AG04450 (cell line): Measurements from ENCODE around the gene LHB. TPM values are rescaled to one million over a fixed set of nuclear protein-coding genes. Genes with fewer than 3 reads are reported as not detected.
A peak's percentile ranks its signal among the peaks of the same experiment; 100 is the strongest.

Experiments used
- CTCF ChIA-PET: fragments of 300-600, 350-600 bp; formaldehyde crosslinking; extraction: SDS; loops from one replicate; lab custom pipeline; 2022; ENCODE audit warnings: antibody characterized with exemption, inconsistent platforms; lab: Charles Lee
- POLR2A ChIA-PET: fragments of 350-600 bp; formaldehyde crosslinking; extraction: SDS; loops from one replicate; lab custom pipeline; 2021; ENCODE audit warnings: antibody characterized with exemption, inconsistent platforms; lab: Yijun Ruan, JAX
- DNase-seq: peaks from one replicate; pipeline ENCODE4 v3.0.0-alpha.2; 2011; ENCODE audit warnings: low read depth, low spot score
- H3K27ac ChIP-seq: one replicate; pipeline ENCODE4 v1.5.1; 2012; ENCODE audit warnings: low read depth, low read length, control low read depth
- H3K27me3 ChIP-seq: one replicate; pipeline ENCODE4 v1.6.0; 2012; ENCODE audit warnings: low read length; ENCODE audit not compliant: control insufficient read depth, insufficient read depth
- H3K4me3 ChIP-seq: 2 replicates; pipeline ENCODE4 v1.5.1; 2011; ENCODE audit warnings: mild to moderate bottlenecking, low read depth, low read length, control low read depth
- H3K9me3 ChIP-seq: 2 replicates; pipeline ENCODE4 v1.5.1; 2012; ENCODE audit warnings: low read length; ENCODE audit not compliant: control insufficient read depth, insufficient read depth
- CTCF ChIP-seq: IDR thresholded peaks from 2 replicates; pipeline ENCODE4 v1.5.1; 2011; ENCODE audit warnings: low read depth, low read length, control low read depth, inconsistent platforms
- polyA minus RNA-seq: library from RNA; depleted of rRNA, polyadenylated mRNA; stranded (reverse); fragments of >200 nt; gene quantifications from 2 replicates; pipeline ENCODE4 v1.2.3, GENCODE V29; 2011; rRNA and poly(A)+ RNA removed
- polyA plus RNA-seq: library from polyadenylated mRNA; depleted of rRNA; stranded (reverse); fragments of >200 nt; gene quantifications from 2 replicates; pipeline ENCODE4 v1.2.3, GENCODE V29; 2011; rRNA removed

LHB gene
- polyA plus RNA-seq: 0.31 TPM in 1 of 2 replicates, not detected in the other
- not detected in 2 replicates for polyA minus RNA-seq

- no peak for DNase-seq
- Histone ChIP-seq H3K4me3 (peak within 1 kb of the TSS; percentile 49), H3K27ac (no peak within 1 kb of the TSS), H3K27me3 (no peaks in the 10 kb centered on the region), H3K9me3 (no peaks in the 10 kb centered on the region; the same call in 1 of the 2 replicates)
- no peak for TF ChIP-seq CTCF
- ChIA-PET CTCF (interaction anchor here (0.6 to 3.7 kb wide), 4 partner anchors 18 to 120 kb away, joined by 3 to 28 read pairs (median 4); partner anchors contain the start of genes CGB7 and RUVBL2), POLR2A (interaction anchor here (0.6 to 0.9 kb wide), 4 partner anchors 8 to 41 kb away, joined by 3 to 4 read pairs (median 3); partner anchors contain the start of genes CGB7, GYS1 and RUVBL2)
These were observed at the start of gene LHB for GRCh38 chr19:49017041-49017665. Gene LHB, minus strand, starts transcription at chr19:49017091. Its CDS starts 10 bp downstream, at chr19:49017081.

GRCh38 chr19:49065905-49066512 is 49.1 kb upstream of the LHB start:
- Histone ChIP-seq H3K4me3 (no peak overlapping the region), H3K27ac (no peak overlapping the region), H3K27me3 (peaks cover 29% of the 10 kb centered on the region), H3K9me3 (peaks cover 15% of the 10 kb centered on the region)
- ChIA-PET POLR2A (interaction anchor here (0.7 kb wide), 1 partner anchor 102 kb away, joined by 4 read pairs; no protein-coding TSS in a partner anchor), CTCF (interaction anchor here (1.7 kb wide), 1 partner anchor 32 kb away, joined by 15 read pairs; no protein-coding TSS in a partner anchor)
- no peak for TF ChIP-seq CTCF
- no peak for DNase-seq

GRCh38 chr19:49064768-49065611 is 48.1 kb upstream of the LHB start, which contains the start of gene NTF4:
Gene NTF4, minus strand, starts transcription at chr19:49064818. Its CDS starts 2,821 bp downstream, at chr19:49061997.
- peaks cover 5% of the 10 kb centered on the region for H3K9me3 ChIP-seq
- peaks cover 26% of the 10 kb centered on the region for H3K27me3 ChIP-seq
- H3K27ac ChIP-seq: no peak within 1 kb of the TSS
- peak within 1 kb of the TSS; percentile 45 for H3K4me3 ChIP-seq
- DNase-seq: no peak
- ChIA-PET POLR2A (interaction anchor here (0.5 to 0.7 kb wide), 3 partner anchors 9 to 101 kb away, joined by 3 to 4 read pairs (median 3); no protein-coding TSS in a partner anchor), CTCF (interaction anchor here (1.7 kb wide), 1 partner anchor 33 kb away, joined by 15 read pairs; no protein-coding TSS in a partner anchor)
- no peak for TF ChIP-seq CTCF

GRCh38 chr19:49064029-49064629 is 47.2 kb upstream of the LHB start:
- TF ChIP-seq CTCF: no peak
- Histone ChIP-seq H3K27me3 (peaks cover 26% of the 10 kb centered on the region), H3K27ac (no peak overlapping the region), H3K9me3 (peaks cover 3% of the 10 kb centered on the region; the same call in 1 of the 2 replicates), H3K4me3 (peak overlapping the region; percentile 45)
- ChIA-PET POLR2A (interaction anchor here (0.6 kb wide), 1 partner anchor 8 kb away, joined by 3 read pairs; no protein-coding TSS in a partner anchor), CTCF (interaction anchor here (1.7 kb wide), 1 partner anchor 34 kb away, joined by 15 read pairs; no protein-coding TSS in a partner anchor)
- DNase-seq: no peak
